Endothelial cell of umbilical vein (primary cell): ENCODE data around the gene TUBB4A. TPM values are rescaled to one million over a fixed set of nuclear protein-coding genes. Genes with fewer than 3 reads are reported as not detected.
"Not testable (repeated sequence)": the region's sequence is repeated elsewhere in the genome, so short reads cannot be mapped to it uniquely, and the experiment has no call there.

ENCODE experiments used
- BruUV-seq: library from RNA; stranded (reverse); fragments of 400-500 nt; replicated peaks from 2 replicates; lab custom pipeline; 2021; lab: Mats Ljungman, UMichigan
- CTCF ChIA-PET: fragments of 300-600, 350-600 bp; sonication (Branson Sonifier 250); formaldehyde crosslinking; loops from one replicate; lab custom pipeline; 2021; ENCODE audit warnings: antibody characterized with exemption, inconsistent platforms; lab: Charles Lee
- POLR2A ChIA-PET: fragments of 300-600, 350-600 bp; sonication (Branson Sonifier 250); formaldehyde crosslinking; loops from one replicate; lab custom pipeline; 2021; ENCODE audit warnings: antibody characterized with exemption, inconsistent platforms; lab: Charles Lee
- DNase-seq: peaks from one replicate; pipeline ENCODE4 v3.0.0-alpha.2; 2011; ENCODE audit warnings: low read depth, low spot score
- FAIRE-seq: peaks from 2 replicates; lab custom pipeline; 2011; peaks lifted over from hg19 to GRCh38; lab: Jason Lieb, UNC
- H2AFZ ChIP-seq: 2 replicates; pipeline ENCODE4 v1.6.0; 2012; ENCODE audit warnings: low read depth, low read length, control low read depth, inconsistent platforms
- H3K27ac ChIP-seq: 2 replicates; pipeline ENCODE4 v1.5.1; 2011; ENCODE audit warnings: low read depth, mild to moderate bottlenecking, control low read depth, low read length, moderate library complexity; ENCODE audit not compliant: insufficient read depth
- H3K27me3 ChIP-seq, 2 experiments: 2 replicates each; pipeline versions ENCODE4 v1.6.0 to v1.6.1; 2011; ENCODE audit warnings: low read length in 2 of 2, mixed read lengths in 1 of 2; ENCODE audit not compliant: control insufficient read depth in 2 of 2, insufficient read depth in 2 of 2
- H3K36me3 ChIP-seq, 2 experiments: 2 replicates in 1 of 2; 3 replicates in 1 of 2; pipeline ENCODE4 v1.5.1; 2011; ENCODE audit warnings: low read length in 2 of 2, mild to moderate bottlenecking in 1 of 2, moderate library complexity in 1 of 2; ENCODE audit not compliant: control insufficient read depth in 2 of 2, insufficient read depth in 2 of 2; ENCODE audit errors: extremely low read depth in 1 of 2
- H3K4me1 ChIP-seq: 3 replicates; pipeline ENCODE4 v1.5.1; 2011; ENCODE audit warnings: mild to moderate bottlenecking, low read length; ENCODE audit not compliant: control insufficient read depth, insufficient read depth; ENCODE audit errors: extremely low read depth
- H3K4me2 ChIP-seq: 2 replicates; pipeline ENCODE4 v1.6.1; 2011; ENCODE audit warnings: low read length, control low read depth, mixed read lengths; ENCODE audit not compliant: insufficient read depth
- H3K4me3 ChIP-seq, 3 experiments: fragments of 200-600 bp in 1 of 3; sonication (generic), shearing (Covaris generic) in 1 of 3; replicated peaks in 1 of 3; 2 replicates each; pipeline ENCODE4 v1.5.1; 2011 to 2016; ENCODE audit warnings: control low read depth in 3 of 3, low read length in 3 of 3, mild to moderate bottlenecking in 2 of 3, inconsistent platforms in 1 of 3, low read depth in 1 of 3, moderate library complexity in 1 of 3; ENCODE audit not compliant: insufficient read depth in 1 of 3
- H3K79me2 ChIP-seq: 2 replicates; pipeline ENCODE4 v1.6.0; 2012; ENCODE audit warnings: low read length, inconsistent platforms; ENCODE audit not compliant: control insufficient read depth, insufficient read depth
- H3K9ac ChIP-seq: replicated peaks from 2 replicates; pipeline ENCODE3; 2011; ENCODE audit warnings: low read length, control low read depth; ENCODE audit not compliant: insufficient read depth; ENCODE audit errors: extremely low read depth
- H3K9me1 ChIP-seq: replicated peaks from 3 replicates; pipeline ENCODE4 v1.6.0; 2011; ENCODE audit warnings: mild to moderate bottlenecking, low read length; ENCODE audit not compliant: control insufficient read depth, insufficient read depth; ENCODE audit errors: extremely low read depth
- H3K9me3 ChIP-seq: replicated peaks from 2 replicates; pipeline ENCODE4 v1.5.1; 2012; ENCODE audit warnings: low read length, inconsistent platforms; ENCODE audit not compliant: control insufficient read depth, insufficient read depth
- H4K20me1 ChIP-seq: replicated peaks from 2 replicates; pipeline ENCODE3; 2011; ENCODE audit warnings: mild to moderate bottlenecking, low read length; ENCODE audit not compliant: control insufficient read depth, insufficient read depth; ENCODE audit errors: extremely low read depth
- EZH2 ChIP-seq: IDR thresholded peaks from 2 replicates; pipeline ENCODE4 v1.6.1; 2012; ENCODE audit warnings: borderline replicate concordance, low read depth, mild to moderate bottlenecking, moderate library complexity, low read length, inconsistent platforms; ENCODE audit not compliant: severe bottlenecking
- FOS ChIP-seq: IDR thresholded peaks from 2 replicates; pipeline ENCODE4 v1.6.1; 2011; ENCODE audit warnings: mild to moderate bottlenecking, low read length, moderate library complexity, borderline replicate concordance; ENCODE audit not compliant: insufficient read depth
- GATA2 ChIP-seq: IDR thresholded peaks from 2 replicates; pipeline ENCODE4 v1.7.0; 2011; ENCODE audit warnings: low read depth, mild to moderate bottlenecking, moderate library complexity, mixed read lengths, low read length; ENCODE audit not compliant: insufficient read length, insufficient read depth
- JUN ChIP-seq: IDR thresholded peaks from 2 replicates; pipeline ENCODE4 v1.6.1; 2011; ENCODE audit warnings: borderline replicate concordance, low read depth; ENCODE audit not compliant: insufficient read length, insufficient read depth
- MYC ChIP-seq: IDR thresholded peaks from one replicate; pipeline ENCODE4 v1.6.1; 2011; ENCODE audit warnings: mild to moderate bottlenecking, low read depth, low read length
- POLR2A ChIP-seq: IDR thresholded peaks from 2 replicates; pipeline ENCODE4 v1.6.1; 2012; ENCODE audit warnings: low read depth, mild to moderate bottlenecking, control low read depth, low read length
- POLR2AphosphoS5 ChIP-seq: IDR thresholded peaks from 2 replicates; pipeline ENCODE4 v1.6.1; 2012; ENCODE audit warnings: low read depth, mild to moderate bottlenecking, control low read depth, low read length, moderate library complexity; ENCODE audit not compliant: insufficient read depth
- dilution Hi-C: fragments of 300-500 bp; cut with MboI; formaldehyde crosslinking; loops from one replicate; pipeline ENCODE4 v1.15.0; 2019; ENCODE audit warnings: low sequenced_read_pairs; ENCODE audit not compliant: extremely low pct_ligation_motif_present
- intact Hi-C: fragments of 100-400 bp; cut with micrococcal nuclease; formaldehyde crosslinking; loops from one replicate; pipeline ENCODE4 v1.10.0; 2022
- polyA plus RNA-seq, 4 experiments: library from polyadenylated mRNA; depleted of rRNA in 3 of 4; stranded (reverse) in 3 of 4; unstranded in 1 of 4; fragments of >200 nt; gene quantifications; 2 replicates each; pipeline versions ENCODE4 v1.2.1 to v1.2.3, GENCODE V29; 2011 to 2012; ENCODE audit warnings: missing spikeins in 1 of 4
- total RNA-seq: library from RNA; stranded (reverse); gene quantifications from 2 replicates; pipeline ENCODE4 v1.2.3, GENCODE V29; 2021
- TF ChIP-seq, protein P1 (sequence below), 2 donors: IDR thresholded peaks; 1 replicate in 1 of 2; 2 replicates in 1 of 2; pipeline ENCODE4 v1.5.1; 2011; ENCODE audit warnings: low read length in 2 of 2, mild to moderate bottlenecking in 2 of 2, moderate library complexity in 2 of 2, control low read depth in 1 of 2, inconsistent platforms in 1 of 2, low read depth in 1 of 2; ENCODE audit not compliant: insufficient read depth in 1 of 2; ENCODE audit errors: extremely low read depth in 1 of 2
- TF ChIP-seq, protein P2 (sequence below): IDR thresholded peaks from 2 replicates; pipeline ENCODE4 v1.6.1; 2011; ENCODE audit not compliant: insufficient read depth, insufficient read length

TUBB4A gene
- total and polyA plus RNA-seq, 2 donors (not counting 3 experiments of a cell fraction or from before 2014, with no cell fraction given) = not detected

DNA sequence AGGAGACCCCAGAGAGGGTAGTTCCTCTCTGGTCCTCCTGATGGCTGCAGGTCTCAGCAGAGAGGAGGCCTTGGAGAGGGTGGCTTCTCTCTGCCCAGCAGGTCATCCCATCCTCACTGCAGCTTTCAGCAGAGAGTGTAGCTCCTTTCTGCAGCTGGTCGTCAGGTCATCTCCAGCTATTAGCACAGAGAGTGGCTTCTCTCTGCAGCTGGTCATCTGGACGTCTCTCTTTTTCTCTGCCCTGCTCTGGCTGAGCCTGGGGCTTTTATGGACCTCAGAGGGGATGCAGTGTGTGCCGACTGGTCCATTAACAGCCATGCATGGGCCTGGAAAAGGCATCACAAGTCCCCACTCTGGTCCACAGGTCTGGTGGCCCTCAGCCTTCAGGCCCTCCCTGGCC is 49.0 kb upstream of the TUBB4A start:
- intact Hi-C loops = no loop called here
- FAIRE-seq = no peak
- ChIA-PET POLR2A (no interaction called here), CTCF (interaction anchor here (1.1 kb wide), 1 partner anchor 17 kb away, joined by 3 read pairs; no protein-coding TSS in a partner anchor)
- no peaks in the 10 kb centered on the region for H3K27me3 ChIP-seq
- no peaks in the 10 kb centered on the region for H3K9me1 ChIP-seq
- no peak overlapping the region for H3K4me2 ChIP-seq
- H3K27ac ChIP-seq = no peak overlapping the region
- H3K79me2 ChIP-seq = no peaks in the 10 kb centered on the region
- BruUV-seq = no TSS peak
- dilution Hi-C loops = no loop called here
- no peaks in the 10 kb centered on the region for H4K20me1 ChIP-seq
- H3K9me3 ChIP-seq = no peaks in the 10 kb centered on the region
- TF ChIP-seq, protein P1, sequence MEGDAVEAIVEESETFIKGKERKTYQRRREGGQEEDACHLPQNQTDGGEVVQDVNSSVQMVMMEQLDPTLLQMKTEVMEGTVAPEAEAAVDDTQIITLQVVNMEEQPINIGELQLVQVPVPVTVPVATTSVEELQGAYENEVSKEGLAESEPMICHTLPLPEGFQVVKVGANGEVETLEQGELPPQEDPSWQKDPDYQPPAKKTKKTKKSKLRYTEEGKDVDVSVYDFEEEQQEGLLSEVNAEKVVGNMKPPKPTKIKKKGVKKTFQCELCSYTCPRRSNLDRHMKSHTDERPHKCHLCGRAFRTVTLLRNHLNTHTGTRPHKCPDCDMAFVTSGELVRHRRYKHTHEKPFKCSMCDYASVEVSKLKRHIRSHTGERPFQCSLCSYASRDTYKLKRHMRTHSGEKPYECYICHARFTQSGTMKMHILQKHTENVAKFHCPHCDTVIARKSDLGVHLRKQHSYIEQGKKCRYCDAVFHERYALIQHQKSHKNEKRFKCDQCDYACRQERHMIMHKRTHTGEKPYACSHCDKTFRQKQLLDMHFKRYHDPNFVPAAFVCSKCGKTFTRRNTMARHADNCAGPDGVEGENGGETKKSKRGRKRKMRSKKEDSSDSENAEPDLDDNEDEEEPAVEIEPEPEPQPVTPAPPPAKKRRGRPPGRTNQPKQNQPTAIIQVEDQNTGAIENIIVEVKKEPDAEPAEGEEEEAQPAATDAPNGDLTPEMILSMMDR (IDR thresholded peaks at IDR 0.05; ENCODE audit: extremely low read depth in 1 of 2, insufficient read depth in 1 of 2, low read depth in 1 of 2, low read length in 2 of 2) = no peak
- TF ChIP-seq MYC (no peak), POLR2A (no peak), JUN (no peak), GATA2 (no peak), FOS (no peak), POLR2AphosphoS5 (no peak), EZH2 (no peak)
- TF ChIP-seq, protein P2, sequence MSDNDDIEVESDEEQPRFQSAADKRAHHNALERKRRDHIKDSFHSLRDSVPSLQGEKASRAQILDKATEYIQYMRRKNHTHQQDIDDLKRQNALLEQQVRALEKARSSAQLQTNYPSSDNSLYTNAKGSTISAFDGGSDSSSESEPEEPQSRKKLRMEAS = no peak
- no peak overlapping the region for H3K4me3 ChIP-seq
- H3K9ac ChIP-seq = no peak overlapping the region
- no peak for DNase-seq
- H2AFZ ChIP-seq = no peak overlapping the region
- no peaks in the 10 kb centered on the region for H3K36me3 ChIP-seq
- no peaks in the 10 kb centered on the region for H3K4me1 ChIP-seq

DNA sequence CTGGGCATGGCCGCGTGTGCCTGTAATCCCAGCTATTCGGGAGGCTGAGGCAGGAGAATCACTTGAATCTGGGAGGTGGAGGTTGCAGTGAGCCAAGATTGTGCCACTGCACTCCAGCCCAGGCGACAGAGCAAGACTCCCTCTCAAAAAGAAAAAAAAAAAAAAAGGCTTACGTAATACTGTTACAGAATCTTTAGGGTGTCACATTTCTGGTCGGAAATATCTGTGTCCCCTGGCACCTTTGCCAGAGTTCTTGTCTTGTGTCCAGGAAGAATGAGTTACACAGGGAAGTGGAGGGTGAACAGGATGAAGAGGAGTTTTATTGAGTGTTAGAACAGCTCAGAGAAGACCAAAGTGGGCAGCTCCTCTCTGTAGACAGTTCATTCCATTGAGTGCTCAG is 48.6 kb upstream of the TUBB4A start:
- H3K79me2 ChIP-seq, H3K36me3 ChIP-seq, H3K9me1 ChIP-seq, POLR2A ChIA-PET, H3K4me1 ChIP-seq, intact Hi-C loops, H4K20me1 ChIP-seq, BruUV-seq, H3K4me2 ChIP-seq, H3K27me3 ChIP-seq, H3K27ac ChIP-seq, dilution Hi-C loops, FAIRE-seq, H3K9ac ChIP-seq, H3K4me3 ChIP-seq, H2AFZ ChIP-seq, H3K9me3 ChIP-seq, DNase-seq: not testable (repeated sequence)
- CTCF ChIA-PET = interaction anchor here (1.1 kb wide), 1 partner anchor 17 kb away, joined by 3 read pairs; no protein-coding TSS in a partner anchor
